NCI-H748 treated with DMSO at 0.1 percent for 48 hours (cell line): ENCODE measurements around the gene ACSS3.

Experiments
- DNase-seq: peaks from one replicate; lab custom pipeline; 2025; lab: John Stamatoyannopoulos, UW

The ACSS3 gene

GRCh38 chr12:81231574-81232368, 153.9 kb downstream of the ACSS3 start:
- DNase-seq: peak; percentile 81

- DNase-seq: peak; percentile 52
These were observed 167.6 kb downstream of the ACSS3 start for GRCh38 chr12:81245458-81245857.

GRCh38 chr12:81245907-81246570, 168.2 kb downstream of the ACSS3 start:
- peak; percentile 86 for DNase-seq

GRCh38 chr12:81249976-81250375, 172.1 kb downstream of the ACSS3 start:
- DNase-seq: no peak

- DNase-seq: no peak
These were observed 174.3 kb downstream of the ACSS3 start for GRCh38 chr12:81252228-81252627.

GRCh38 chr12:81253360-81253759, 175.5 kb downstream of the ACSS3 start:
- no peak for DNase-seq

GRCh38 chr12:81255456-81255855, 177.6 kb downstream of the ACSS3 start:
- DNase-seq: no peak

- DNase-seq: no peak
These were observed 178.1 kb downstream of the ACSS3 start for GRCh38 chr12:81255947-81256346.

- DNase-seq: peak; percentile 87
These were observed 180.2 kb downstream of the ACSS3 start for GRCh38 chr12:81257947-81258551.

GRCh38 chr12:81259360-81259759, 181.5 kb downstream of the ACSS3 start:
- DNase-seq: no peak

GRCh38 chr12:81261508-81262207, 183.8 kb downstream of the ACSS3 start:
- no peak for DNase-seq

- no peak for DNase-seq
These were observed 185.2 kb downstream of the ACSS3 start for GRCh38 chr12:81263072-81263471.

- no peak for DNase-seq
These were observed 192.5 kb downstream of the ACSS3 start for GRCh38 chr12:81270385-81270784.

- peak; percentile 70 for DNase-seq
These were observed 197.0 kb downstream of the ACSS3 start for GRCh38 chr12:81274637-81275529.

GRCh38 chr12:81284137-81284536, 206.3 kb downstream of the ACSS3 start:
- DNase-seq: no peak

- no peak for DNase-seq
These were observed 210.8 kb downstream of the ACSS3 start for GRCh38 chr12:81288651-81289050.

- DNase-seq: no peak
These were observed 216.7 kb downstream of the ACSS3 start for GRCh38 chr12:81294325-81295190.

GRCh38 chr12:81295251-81295650, 217.4 kb downstream of the ACSS3 start:
- no peak for DNase-seq

- DNase-seq: no peak
These were observed 218.9 kb downstream of the ACSS3 start for GRCh38 chr12:81296556-81297305.

GRCh38 chr12:81297601-81298000, 219.7 kb downstream of the ACSS3 start:
- no peak for DNase-seq
